ENCODE data around the gene PJA1. TPM values are rescaled to one million over a fixed set of nuclear protein-coding genes. Genes with fewer than 3 reads are reported as not detected.

The PJA1 gene
- 10 to 100 TPM; 28.0 to 89.9 TPM for total RNA-seq

- Histone ChIP-seq H3K4me1 (replicated peaks) (no peaks in the 10 kb centered on the region), H3K27ac (peak within 1 kb of the TSS; percentile 62 to 73), H3K9me3 (no peaks in the 10 kb centered on the region), H3K27me3 (replicated peaks; ENCODE audit: insufficient read depth) (no peaks in the 10 kb centered on the region), H3K36me3 (no peaks in the 10 kb centered on the region), H3K4me3 (peak within 1 kb of the TSS; percentile 49 to 50)
- WGBS: 0% methylated on average over 16 of the region's 48 CpGs
- peak; percentile 51 for DNase-seq (ENCODE audit: low spot score)
- intact Hi-C loops (cut with DNase I): no loop called here
- no peak for TF ChIP-seq CTCF (IDR thresholded peaks at IDR 0.05)
- TF ChIP-seq POLR2AphosphoS5 (IDR thresholded peaks at IDR 0.05): peak; percentile 57
- peak; percentile 72 for TF ChIP-seq POLR2A (IDR thresholded peaks at IDR 0.05)
Measured at GRCh38 chrX:69165087-69165651, at the start of gene PJA1. TSS of gene PJA1 (minus strand) at chrX:69165453. CDS start at chrX:69163073, 2,380 bp downstream.

- Histone ChIP-seq H3K36me3 (no peaks in the 10 kb centered on the region), H3K27ac (no peak overlapping the region), H3K9me3 (no peaks in the 10 kb centered on the region), H3K4me1 (replicated peaks) (no peaks in the 10 kb centered on the region), H3K4me3 (no peak overlapping the region), H3K27me3 (replicated peaks; ENCODE audit: insufficient read depth) (no peaks in the 10 kb centered on the region)
- intact Hi-C loops (cut with DNase I): no loop called here
- no peak for DNase-seq (ENCODE audit: low spot score)
- WGBS: 65% methylated on average over 5 of the region's 5 CpGs
- TF ChIP-seq POLR2AphosphoS5 (IDR thresholded peaks at IDR 0.05) (no peak), POLR2A (IDR thresholded peaks at IDR 0.05) (no peak), CTCF (IDR thresholded peaks at IDR 0.05) (no peak)
Measured at GRCh38 chrX:69214463-69214862, 49.2 kb upstream of the PJA1 start.

- 60% methylated on average over 1 of the region's 2 CpGs for WGBS
- Histone ChIP-seq H3K27me3 (replicated peaks; ENCODE audit: insufficient read depth) (no peaks in the 10 kb centered on the region), H3K9me3 (no peaks in the 10 kb centered on the region), H3K36me3 (no peaks in the 10 kb centered on the region), H3K27ac (no peak overlapping the region), H3K4me1 (replicated peaks) (no peaks in the 10 kb centered on the region), H3K4me3 (no peak overlapping the region)
- DNase-seq (ENCODE audit: low spot score): no peak
- TF ChIP-seq POLR2A (IDR thresholded peaks at IDR 0.05) (no peak), POLR2AphosphoS5 (IDR thresholded peaks at IDR 0.05) (no peak), CTCF (IDR thresholded peaks at IDR 0.05) (no peak)
- intact Hi-C loops (cut with DNase I): no loop called here
Measured at GRCh38 chrX:69211701-69212100, 46.4 kb upstream of the PJA1 start.

GRCh38 chrX:69210581-69210980 lies 45.3 kb upstream of the PJA1 start:
- no peak overlapping the region for H3K27ac ChIP-seq
- no peaks in the 10 kb centered on the region for H3K4me1 ChIP-seq (replicated peaks)
- WGBS: 0% methylated on average over 3 of the region's 3 CpGs
- H3K9me3 ChIP-seq: no peaks in the 10 kb centered on the region
- H3K4me3 ChIP-seq: no peak overlapping the region
- intact Hi-C loops (cut with DNase I): no loop called here
- TF ChIP-seq POLR2A (IDR thresholded peaks at IDR 0.05) (no peak), CTCF (IDR thresholded peaks at IDR 0.05) (no peak), POLR2AphosphoS5 (IDR thresholded peaks at IDR 0.05) (peak; percentile 26)
- DNase-seq (ENCODE audit: low spot score): peak; percentile 6
- no peaks in the 10 kb centered on the region for H3K36me3 ChIP-seq
- H3K27me3 ChIP-seq (replicated peaks; ENCODE audit: insufficient read depth): no peaks in the 10 kb centered on the region

GRCh38 chrX:69207216-69207615 lies 42.0 kb upstream of the PJA1 start:
- no peak overlapping the region for H3K4me3 ChIP-seq
- intact Hi-C loops (cut with DNase I): no loop called here

More at GRCh38 chrX:69207216-69207615, 42.0 kb upstream of the PJA1 start:
- Histone ChIP-seq H3K27me3 (replicated peaks; ENCODE audit: insufficient read depth) (no peaks in the 10 kb centered on the region), H3K27ac (no peak overlapping the region), H3K36me3 (no peaks in the 10 kb centered on the region), H3K9me3 (no peaks in the 10 kb centered on the region), H3K4me1 (replicated peaks) (no peaks in the 10 kb centered on the region)
- DNase-seq (ENCODE audit: low spot score): no peak
- TF ChIP-seq CTCF (IDR thresholded peaks at IDR 0.05) (no peak), POLR2A (IDR thresholded peaks at IDR 0.05) (no peak), POLR2AphosphoS5 (IDR thresholded peaks at IDR 0.05) (no peak)
- WGBS: 90% methylated on average over 1 of the region's 3 CpGs

All from prostate gland (tissue), 2 donors.